Endothelial cell of umbilical vein (primary cell): ENCODE measurements around the gene NRXN3.

Experiments
- EZH2 ChIP-seq: IDR thresholded peaks from 2 replicates; pipeline ENCODE4 v1.6.1; 2012; ENCODE audit warnings: borderline replicate concordance, low read depth, mild to moderate bottlenecking, moderate library complexity, low read length, inconsistent platforms; ENCODE audit not compliant: severe bottlenecking
- JUN ChIP-seq: IDR thresholded peaks from 2 replicates; pipeline ENCODE4 v1.6.1; 2011; ENCODE audit warnings: borderline replicate concordance, low read depth; ENCODE audit not compliant: insufficient read length, insufficient read depth
- MYC ChIP-seq: IDR thresholded peaks from one replicate; pipeline ENCODE4 v1.6.1; 2011; ENCODE audit warnings: mild to moderate bottlenecking, low read depth, low read length
- POLR2A ChIP-seq: IDR thresholded peaks from 2 replicates; pipeline ENCODE4 v1.6.1; 2012; ENCODE audit warnings: low read depth, mild to moderate bottlenecking, control low read depth, low read length
- POLR2AphosphoS5 ChIP-seq: IDR thresholded peaks from 2 replicates; pipeline ENCODE4 v1.6.1; 2012; ENCODE audit warnings: low read depth, mild to moderate bottlenecking, control low read depth, low read length, moderate library complexity; ENCODE audit not compliant: insufficient read depth
- TF ChIP-seq, protein P1 (sequence below), 2 donors: IDR thresholded peaks; 1 replicate in 1 of 2; 2 replicates in 1 of 2; pipeline ENCODE4 v1.5.1; 2011; ENCODE audit warnings: low read length in 2 of 2, mild to moderate bottlenecking in 2 of 2, moderate library complexity in 2 of 2, control low read depth in 1 of 2, inconsistent platforms in 1 of 2, low read depth in 1 of 2; ENCODE audit not compliant: insufficient read depth in 1 of 2; ENCODE audit errors: extremely low read depth in 1 of 2

DNA sequence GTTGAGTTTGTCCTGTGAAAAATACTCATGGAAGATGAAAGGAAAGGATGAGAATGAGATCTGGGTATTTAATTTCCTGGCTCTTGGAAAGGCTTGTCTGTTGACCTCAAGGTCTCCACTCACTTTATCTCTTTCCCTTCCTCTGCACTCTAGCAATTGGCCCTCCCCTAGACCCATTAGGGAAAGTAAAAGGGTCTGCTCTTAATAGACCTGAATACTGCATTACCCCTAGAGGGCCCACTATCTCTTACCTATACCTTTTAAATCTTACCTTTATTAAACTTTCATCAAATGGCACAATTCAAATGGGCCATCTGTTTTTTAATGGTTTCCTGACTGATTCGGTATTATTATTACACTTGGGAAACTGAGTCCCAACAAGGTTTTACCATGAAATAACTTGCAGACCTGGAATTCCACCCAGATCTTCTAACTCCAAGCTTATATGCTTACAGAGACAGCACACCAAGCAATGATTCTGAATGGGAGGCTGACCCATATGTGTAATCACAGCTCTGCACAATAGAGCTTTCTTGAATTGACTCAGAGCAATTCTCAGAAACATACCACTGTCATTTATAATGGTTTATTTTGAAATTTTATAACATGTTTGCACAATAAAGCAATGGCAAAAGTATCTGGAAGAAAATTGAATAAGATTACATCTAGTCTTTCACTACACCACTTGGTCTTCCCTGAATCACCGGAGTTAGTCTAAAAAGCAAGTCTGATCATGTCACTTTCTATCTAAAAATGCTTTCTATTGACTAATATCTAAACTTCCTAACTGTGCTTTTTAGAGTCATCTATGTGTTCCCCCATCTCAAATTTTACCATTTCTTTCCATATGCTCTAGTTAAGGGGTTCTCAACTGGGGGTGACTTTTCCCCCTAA is 618.5 kb downstream of the NRXN3 start:
- TF ChIP-seq, protein P1, sequence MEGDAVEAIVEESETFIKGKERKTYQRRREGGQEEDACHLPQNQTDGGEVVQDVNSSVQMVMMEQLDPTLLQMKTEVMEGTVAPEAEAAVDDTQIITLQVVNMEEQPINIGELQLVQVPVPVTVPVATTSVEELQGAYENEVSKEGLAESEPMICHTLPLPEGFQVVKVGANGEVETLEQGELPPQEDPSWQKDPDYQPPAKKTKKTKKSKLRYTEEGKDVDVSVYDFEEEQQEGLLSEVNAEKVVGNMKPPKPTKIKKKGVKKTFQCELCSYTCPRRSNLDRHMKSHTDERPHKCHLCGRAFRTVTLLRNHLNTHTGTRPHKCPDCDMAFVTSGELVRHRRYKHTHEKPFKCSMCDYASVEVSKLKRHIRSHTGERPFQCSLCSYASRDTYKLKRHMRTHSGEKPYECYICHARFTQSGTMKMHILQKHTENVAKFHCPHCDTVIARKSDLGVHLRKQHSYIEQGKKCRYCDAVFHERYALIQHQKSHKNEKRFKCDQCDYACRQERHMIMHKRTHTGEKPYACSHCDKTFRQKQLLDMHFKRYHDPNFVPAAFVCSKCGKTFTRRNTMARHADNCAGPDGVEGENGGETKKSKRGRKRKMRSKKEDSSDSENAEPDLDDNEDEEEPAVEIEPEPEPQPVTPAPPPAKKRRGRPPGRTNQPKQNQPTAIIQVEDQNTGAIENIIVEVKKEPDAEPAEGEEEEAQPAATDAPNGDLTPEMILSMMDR (IDR thresholded peaks at IDR 0.05; ENCODE audit: extremely low read depth in 1 of 2, insufficient read depth in 1 of 2, low read depth in 1 of 2, low read length in 2 of 2): no peak
- no peak for TF ChIP-seq POLR2A
- no peak for TF ChIP-seq POLR2AphosphoS5
- TF ChIP-seq EZH2: no peak
- TF ChIP-seq JUN: no peak
- no peak for TF ChIP-seq MYC
